Measurements from ENCODE around the gene LRRC30.
A peak's percentile ranks its signal among the peaks of the same experiment; 100 is the strongest.

LRRC30 gene

DNA sequence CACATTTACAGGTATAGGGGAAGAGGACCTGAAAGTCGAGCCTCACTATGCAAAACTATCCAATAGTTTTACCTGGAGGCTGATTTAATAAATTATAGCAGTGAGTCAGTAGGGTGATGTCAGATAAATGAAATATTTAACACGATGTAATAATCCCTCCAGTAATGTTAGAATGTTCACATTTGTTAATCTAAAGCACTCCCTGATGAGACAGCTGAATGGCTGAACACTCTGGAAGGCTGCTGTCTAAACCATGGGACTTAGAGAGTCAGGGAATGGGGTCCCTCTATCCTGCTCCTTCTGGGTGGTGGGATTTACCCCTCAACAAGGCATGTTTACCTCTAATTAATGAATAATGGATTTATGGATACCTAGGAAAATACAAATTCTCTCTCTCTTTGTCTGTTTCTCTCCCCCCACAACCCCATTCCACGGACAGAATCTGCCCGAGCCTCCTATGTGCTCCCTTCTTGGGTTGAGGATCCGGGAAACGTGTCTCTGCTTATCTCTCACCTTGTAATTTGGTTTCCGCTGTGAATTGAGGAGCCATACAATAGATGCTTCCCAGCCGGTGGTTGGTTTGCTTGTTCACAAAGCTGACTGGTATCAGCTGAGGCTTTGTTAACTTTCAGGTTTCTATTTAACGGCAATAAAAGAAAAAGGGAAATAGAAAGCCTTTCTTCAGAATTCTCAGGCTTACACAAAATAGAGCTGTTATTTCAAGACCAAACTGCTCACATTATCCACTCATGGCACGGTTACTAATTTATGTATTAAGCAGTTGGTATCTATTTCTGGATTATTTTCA, 25.9 kb downstream of the LRRC30 start:
- Histone ChIP-seq H4K91ac (ENCODE audit: low read depth, low read length) (no peak overlapping the region), H3K9me3 (ENCODE audit: insufficient read depth, low read depth, low read length) (no peaks in the 10 kb centered on the region), H3K36me3 (ENCODE audit: control insufficient read depth in 1 of 2, insufficient read depth in 2 of 2, low read length in 2 of 2) (no peaks in the 10 kb centered on the region), H3K27ac (ENCODE audit: low read depth, low read length) (no peak overlapping the region), H2BK5ac (ENCODE audit: low read depth, low read length, poor library complexity) (no peak overlapping the region), H3K27me3 (ENCODE audit: insufficient read depth, low read length) (no peaks in the 10 kb centered on the region), H2BK12ac (ENCODE audit: low read length) (no peak overlapping the region), H3K9ac (ENCODE audit: low read length) (no peak overlapping the region), H4K8ac (ENCODE audit: low read depth, low read length) (no peak overlapping the region), H3K4me2 (ENCODE audit: low read length) (no peak overlapping the region), H3K79me2 (ENCODE audit: control insufficient read depth, insufficient read depth, low read length, poor library complexity) (peaks cover 2% of the 10 kb centered on the region), H3K4me3 (ENCODE audit: low read depth, low read length) (no peak overlapping the region), H2AFZ (ENCODE audit: insufficient read depth, low read length, poor library complexity) (no peak overlapping the region), H3K23ac (ENCODE audit: low read length) (no peak overlapping the region), H3K18ac (ENCODE audit: low read length) (no peak overlapping the region), H3K4me1 (ENCODE audit: control insufficient read depth in 1 of 2, insufficient read depth in 2 of 2, low read length in 2 of 2) (peaks cover 4 to 7% of the 10 kb centered on the region in 2 experiments), H2BK120ac (ENCODE audit: insufficient read depth, low read length, poor library complexity) (no peak overlapping the region), H3K79me1 (ENCODE audit: low read length) (no peaks in the 10 kb centered on the region), H4K12ac (ENCODE audit: low read depth, low read length) (no peak overlapping the region), H3K4ac (ENCODE audit: low read depth, low read length) (no peak overlapping the region), H3K14ac (ENCODE audit: low read length) (no peak overlapping the region), H2AK5ac (ENCODE audit: low read length) (no peak overlapping the region)
- no peak for DNase-seq
- no CpG with 5 or more reads among the region's 10 CpGs for WGBS (ENCODE audit: extremely low coverage, insufficient coverage, insufficient read length)

DNA sequence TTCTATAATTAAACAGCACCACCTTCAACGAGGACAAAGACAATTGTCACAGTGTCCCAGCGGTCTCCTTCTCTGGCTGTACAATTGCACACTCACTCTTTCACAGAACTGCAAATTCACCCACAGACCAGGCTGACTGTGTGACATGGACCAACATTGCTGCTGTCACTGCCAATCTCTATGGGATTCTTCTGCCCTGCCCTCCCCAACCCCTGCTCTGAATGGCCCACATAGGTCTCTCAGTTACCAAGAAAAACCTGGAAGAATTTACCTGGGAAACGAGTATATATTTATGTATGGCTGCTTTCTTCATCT, 26.5 kb downstream of the LRRC30 start:
- H3K79me1 ChIP-seq (ENCODE audit: low read length), result no peaks in the 10 kb centered on the region
- H2AFZ ChIP-seq (ENCODE audit: insufficient read depth, low read length, poor library complexity), result no peak overlapping the region
- H3K18ac ChIP-seq (ENCODE audit: low read length), result no peak overlapping the region
- H3K9me3 ChIP-seq (ENCODE audit: insufficient read depth, low read depth, low read length), result no peaks in the 10 kb centered on the region
- no peak overlapping the region for H3K4me2 ChIP-seq (ENCODE audit: low read length)
- H3K27me3 ChIP-seq (ENCODE audit: insufficient read depth, low read length), result no peaks in the 10 kb centered on the region
- H3K79me2 ChIP-seq (ENCODE audit: control insufficient read depth, insufficient read depth, low read length, poor library complexity), result peaks cover 2% of the 10 kb centered on the region
- H3K27ac ChIP-seq (ENCODE audit: low read depth, low read length), result no peak overlapping the region
- no peak overlapping the region for H4K12ac ChIP-seq (ENCODE audit: low read depth, low read length)
- H2BK5ac ChIP-seq (ENCODE audit: low read depth, low read length, poor library complexity), result no peak overlapping the region
- no peak for DNase-seq
- H3K4ac ChIP-seq (ENCODE audit: low read depth, low read length), result no peak overlapping the region
- H4K8ac ChIP-seq (ENCODE audit: low read depth, low read length), result no peak overlapping the region
- H3K4me3 ChIP-seq (ENCODE audit: low read depth, low read length), result no peak overlapping the region
- H3K4me1 ChIP-seq (ENCODE audit: control insufficient read depth in 1 of 2, insufficient read depth in 2 of 2, low read length in 2 of 2), result peaks cover 4 to 7% of the 10 kb centered on the region in 2 experiments
- no CpG with 5 or more reads among the region's 3 CpGs for WGBS (ENCODE audit: extremely low coverage, insufficient coverage, insufficient read length)
- H2BK120ac ChIP-seq (ENCODE audit: insufficient read depth, low read length, poor library complexity), result no peak overlapping the region
- H4K91ac ChIP-seq (ENCODE audit: low read depth, low read length), result no peak overlapping the region
- no peak overlapping the region for H2AK5ac ChIP-seq (ENCODE audit: low read length)
- no peak overlapping the region for H2BK12ac ChIP-seq (ENCODE audit: low read length)
- no peak overlapping the region for H3K23ac ChIP-seq (ENCODE audit: low read length)
- no peaks in the 10 kb centered on the region for H3K36me3 ChIP-seq (ENCODE audit: control insufficient read depth in 1 of 2, insufficient read depth in 2 of 2, low read length in 2 of 2)
- no peak overlapping the region for H3K14ac ChIP-seq (ENCODE audit: low read length)
- no peak overlapping the region for H3K9ac ChIP-seq (ENCODE audit: low read length)

DNA sequence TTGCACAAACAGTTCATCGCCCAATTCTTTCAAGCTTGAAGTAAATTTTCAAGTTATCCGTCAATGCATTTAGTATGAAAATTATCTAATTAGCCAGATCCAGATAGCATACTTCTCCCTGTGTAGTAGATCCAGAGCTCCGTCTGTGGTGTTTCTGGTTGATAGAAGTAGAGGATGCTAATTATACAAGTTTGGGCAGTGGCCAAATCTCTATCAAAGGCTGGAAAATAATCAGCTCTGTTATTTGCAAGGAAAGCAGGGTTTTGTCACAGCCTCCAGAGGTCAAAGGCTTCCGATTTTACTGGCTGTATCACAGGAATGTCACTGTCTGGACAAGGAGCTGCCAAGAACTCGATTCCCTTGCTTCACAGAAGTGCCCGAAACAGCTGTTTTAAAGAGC, 28.6 kb downstream of the LRRC30 start:
- no peak overlapping the region for H3K27ac ChIP-seq (ENCODE audit: low read depth, low read length)
- no peak overlapping the region for H3K4ac ChIP-seq (ENCODE audit: low read depth, low read length)
- H3K4me2 ChIP-seq (ENCODE audit: low read length), result no peak overlapping the region
- H3K18ac ChIP-seq (ENCODE audit: low read length), result no peak overlapping the region
- H4K12ac ChIP-seq (ENCODE audit: low read depth, low read length), result no peak overlapping the region
- H3K9ac ChIP-seq (ENCODE audit: low read length), result no peak overlapping the region
- H3K23ac ChIP-seq (ENCODE audit: low read length), result no peak overlapping the region
- no CpG with 5 or more reads among the region's 6 CpGs for WGBS (ENCODE audit: extremely low coverage, insufficient coverage, insufficient read length)
- H3K36me3 ChIP-seq (ENCODE audit: control insufficient read depth in 1 of 2, insufficient read depth in 2 of 2, low read length in 2 of 2), result no peaks in the 10 kb centered on the region
- H2BK12ac ChIP-seq (ENCODE audit: low read length), result no peak overlapping the region
- H3K79me1 ChIP-seq (ENCODE audit: low read length), result no peaks in the 10 kb centered on the region
- no peak overlapping the region for H4K91ac ChIP-seq (ENCODE audit: low read depth, low read length)
- H3K9me3 ChIP-seq (ENCODE audit: insufficient read depth, low read depth, low read length), result no peaks in the 10 kb centered on the region
- no peak for DNase-seq
- peaks cover 2% of the 10 kb centered on the region for H3K79me2 ChIP-seq (ENCODE audit: control insufficient read depth, insufficient read depth, low read length, poor library complexity)
- H2AK5ac ChIP-seq (ENCODE audit: low read length), result no peak overlapping the region
- no peak overlapping the region for H2BK120ac ChIP-seq (ENCODE audit: insufficient read depth, low read length, poor library complexity)
- no peaks in the 10 kb centered on the region for H3K27me3 ChIP-seq (ENCODE audit: insufficient read depth, low read length)
- H4K8ac ChIP-seq (ENCODE audit: low read depth, low read length), result no peak overlapping the region
- no peak overlapping the region for H2AFZ ChIP-seq (ENCODE audit: insufficient read depth, low read length, poor library complexity)
- H2BK5ac ChIP-seq (ENCODE audit: low read depth, low read length, poor library complexity), result no peak overlapping the region
- H3K4me3 ChIP-seq (ENCODE audit: low read depth, low read length), result no peak overlapping the region
- peaks cover 9 to 12% of the 10 kb centered on the region in 2 experiments for H3K4me1 ChIP-seq (ENCODE audit: control insufficient read depth in 1 of 2, insufficient read depth in 2 of 2, low read length in 2 of 2)
- H3K14ac ChIP-seq (ENCODE audit: low read length), result no peak overlapping the region

DNA sequence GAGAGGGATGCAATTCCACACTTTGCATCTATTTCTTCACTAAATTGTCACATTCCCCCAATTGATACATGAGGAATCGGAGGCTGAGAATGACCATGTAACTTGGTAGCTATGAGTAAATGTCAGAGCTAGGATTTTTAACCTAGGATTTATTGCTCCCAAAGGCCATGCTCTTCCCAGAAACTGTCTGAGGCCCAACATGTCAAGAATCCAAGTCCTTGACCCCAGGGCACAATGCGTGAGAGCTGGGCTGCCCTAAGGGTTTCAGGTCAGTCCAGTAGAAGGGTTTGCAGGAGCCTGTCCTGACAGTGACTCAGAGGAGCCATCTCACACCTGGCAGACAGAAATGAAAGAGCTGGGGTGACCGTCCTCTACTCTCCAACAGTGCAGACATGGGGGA, 30.3 kb downstream of the LRRC30 start:
- Histone ChIP-seq H3K27ac (ENCODE audit: low read depth, low read length) (no peak overlapping the region), H3K79me1 (ENCODE audit: low read length) (no peaks in the 10 kb centered on the region), H2BK5ac (ENCODE audit: low read depth, low read length, poor library complexity) (no peak overlapping the region), H3K27me3 (ENCODE audit: insufficient read depth, low read length) (no peaks in the 10 kb centered on the region), H3K4me3 (ENCODE audit: low read depth, low read length) (no peak overlapping the region), H3K9ac (ENCODE audit: low read length) (no peak overlapping the region), H3K14ac (ENCODE audit: low read length) (no peak overlapping the region), H3K4ac (ENCODE audit: low read depth, low read length) (no peak overlapping the region), H3K23ac (ENCODE audit: low read length) (no peak overlapping the region), H2BK120ac (ENCODE audit: insufficient read depth, low read length, poor library complexity) (no peak overlapping the region), H4K12ac (ENCODE audit: low read depth, low read length) (no peak overlapping the region), H2AK5ac (ENCODE audit: low read length) (no peak overlapping the region), H3K4me1 (ENCODE audit: control insufficient read depth in 1 of 2, insufficient read depth in 2 of 2, low read length in 2 of 2) (peaks cover 9 to 12% of the 10 kb centered on the region in 2 experiments), H3K18ac (ENCODE audit: low read length) (no peak overlapping the region), H3K36me3 (ENCODE audit: control insufficient read depth in 1 of 2, insufficient read depth in 2 of 2, low read length in 2 of 2) (no peaks in the 10 kb centered on the region), H4K8ac (ENCODE audit: low read depth, low read length) (no peak overlapping the region), H3K4me2 (ENCODE audit: low read length) (no peak overlapping the region), H2BK12ac (ENCODE audit: low read length) (no peak overlapping the region), H4K91ac (ENCODE audit: low read depth, low read length) (no peak overlapping the region), H2AFZ (ENCODE audit: insufficient read depth, low read length, poor library complexity) (no peak overlapping the region), H3K79me2 (ENCODE audit: control insufficient read depth, insufficient read depth, low read length, poor library complexity) (peaks cover 2% of the 10 kb centered on the region), H3K9me3 (ENCODE audit: insufficient read depth, low read depth, low read length) (no peaks in the 10 kb centered on the region)
- WGBS (ENCODE audit: extremely low coverage, insufficient coverage, insufficient read length), result no CpG with 5 or more reads among the region's 3 CpGs
- DNase-seq, result peak; percentile 36 to 55
